RWPE1 (cell line): ENCODE measurements around the gene EXTL1.

Experiments
- CTCF ChIA-PET: fragments of 350-600 bp; sonication (Branson Sonifier 250); formaldehyde crosslinking; extraction: SDS; loops from one replicate; lab custom pipeline; 2021; lab: Yijun Ruan, JAX
- POLR2A ChIA-PET: fragments of 400-600 bp; formaldehyde crosslinking; extraction: SDS; loops from one replicate; lab custom pipeline; 2020; ENCODE audit warnings: antibody characterized with exemption; ENCODE audit not compliant: low non-redundant PET; lab: Yijun Ruan, JAX
- DNase-seq: peaks from one replicate; pipeline ENCODE4 v3.0.0; 2012; ENCODE audit warnings: low spot score
- H3K27ac ChIP-seq: fragments of 450-650 bp; 2 replicates; pipeline ENCODE4 v1.5.1; 2017
- TF ChIP-seq, protein P1 (sequence below): fragments of 450-650 bp; conservative IDR thresholded peaks from 2 replicates; pipeline ENCODE4 v1.5.1; 2017; ENCODE audit warnings: low read depth, mild to moderate bottlenecking

Gene EXTL1

GRCh38 chr1:26036756-26037281, 15.2 kb downstream of the EXTL1 start:
- POLR2A ChIA-PET: interaction anchor here (0.7 kb wide), 1 partner anchor 108 kb away, joined by 3 read pairs; no protein-coding TSS in a partner anchor
- DNase-seq: no peak
- CTCF ChIA-PET: interaction anchor here (0.6 to 1.4 kb wide), 12 partner anchors 8 to 381 kb away, joined by 3 to 16 read pairs (median 5); no protein-coding TSS in a partner anchor
- TF ChIP-seq, protein P1, sequence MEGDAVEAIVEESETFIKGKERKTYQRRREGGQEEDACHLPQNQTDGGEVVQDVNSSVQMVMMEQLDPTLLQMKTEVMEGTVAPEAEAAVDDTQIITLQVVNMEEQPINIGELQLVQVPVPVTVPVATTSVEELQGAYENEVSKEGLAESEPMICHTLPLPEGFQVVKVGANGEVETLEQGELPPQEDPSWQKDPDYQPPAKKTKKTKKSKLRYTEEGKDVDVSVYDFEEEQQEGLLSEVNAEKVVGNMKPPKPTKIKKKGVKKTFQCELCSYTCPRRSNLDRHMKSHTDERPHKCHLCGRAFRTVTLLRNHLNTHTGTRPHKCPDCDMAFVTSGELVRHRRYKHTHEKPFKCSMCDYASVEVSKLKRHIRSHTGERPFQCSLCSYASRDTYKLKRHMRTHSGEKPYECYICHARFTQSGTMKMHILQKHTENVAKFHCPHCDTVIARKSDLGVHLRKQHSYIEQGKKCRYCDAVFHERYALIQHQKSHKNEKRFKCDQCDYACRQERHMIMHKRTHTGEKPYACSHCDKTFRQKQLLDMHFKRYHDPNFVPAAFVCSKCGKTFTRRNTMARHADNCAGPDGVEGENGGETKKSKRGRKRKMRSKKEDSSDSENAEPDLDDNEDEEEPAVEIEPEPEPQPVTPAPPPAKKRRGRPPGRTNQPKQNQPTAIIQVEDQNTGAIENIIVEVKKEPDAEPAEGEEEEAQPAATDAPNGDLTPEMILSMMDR: no peak
- H3K27ac ChIP-seq: no peak overlapping the region; the same call in 1 of the 2 replicates

- no peak overlapping the region for H3K27ac ChIP-seq
- TF ChIP-seq, protein P1: no peak
- DNase-seq: no peak
- ChIA-PET CTCF (interaction anchor here (1.2 kb wide), 1 partner anchor 432 kb away, joined by 4 read pairs; no protein-coding TSS in a partner anchor), POLR2A (no interaction called here)
Measured at GRCh38 chr1:26037904-26038303, 16.3 kb downstream of the EXTL1 start.

DNA sequence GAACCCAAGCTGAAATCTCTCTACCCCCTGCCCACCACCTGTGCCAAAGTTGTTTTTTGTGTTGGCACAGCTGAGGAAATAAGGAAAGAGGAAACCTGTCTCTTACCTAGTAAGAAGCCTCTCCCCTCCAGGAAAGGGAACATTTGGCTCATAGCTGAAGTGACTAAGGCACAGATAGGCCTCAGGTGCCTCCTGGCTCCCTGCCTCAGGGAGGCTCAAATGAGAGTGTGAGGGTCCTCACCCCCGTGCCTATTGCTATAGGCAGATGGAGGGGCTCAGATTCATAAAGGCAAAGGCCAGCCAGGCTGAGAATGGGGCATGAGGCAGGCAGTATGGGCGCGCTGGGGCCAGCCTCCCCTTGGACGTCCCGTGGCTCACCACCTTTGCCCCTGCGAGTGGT, 16.9 kb downstream of the EXTL1 start:
- H3K27ac ChIP-seq: no peak overlapping the region
- no peak for DNase-seq
- TF ChIP-seq, protein P1: no peak
- ChIA-PET POLR2A (no interaction called here), CTCF (interaction anchor here (1.2 kb wide), 1 partner anchor 432 kb away, joined by 4 read pairs; no protein-coding TSS in a partner anchor)

DNA sequence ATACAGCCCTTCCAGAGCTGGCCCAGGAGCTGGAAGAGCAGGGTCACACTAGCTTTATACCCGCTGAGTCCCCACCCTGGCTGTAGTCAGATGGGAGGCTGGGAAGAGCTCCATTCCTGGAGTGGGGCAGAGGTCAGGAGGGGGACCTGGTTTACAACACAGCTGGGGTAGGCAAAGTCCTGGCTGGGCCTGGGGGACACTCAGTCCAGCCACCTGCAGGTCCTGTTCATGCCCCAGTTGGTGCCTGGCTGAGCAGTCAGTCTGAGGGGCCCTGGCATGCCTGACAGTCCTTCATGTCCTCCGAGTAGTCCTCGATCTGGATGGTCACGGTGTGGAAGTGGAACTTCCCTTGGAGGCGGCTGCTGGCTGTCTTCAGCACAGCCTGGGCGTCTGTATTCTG, 17.3 kb downstream of the EXTL1 start:
- TF ChIP-seq, protein P1: no peak
- ChIA-PET POLR2A (no interaction called here), CTCF (interaction anchor here (1.2 kb wide), 1 partner anchor 431 kb away, joined by 4 read pairs; no protein-coding TSS in a partner anchor)
- no peak overlapping the region for H3K27ac ChIP-seq
- no peak for DNase-seq

DNA sequence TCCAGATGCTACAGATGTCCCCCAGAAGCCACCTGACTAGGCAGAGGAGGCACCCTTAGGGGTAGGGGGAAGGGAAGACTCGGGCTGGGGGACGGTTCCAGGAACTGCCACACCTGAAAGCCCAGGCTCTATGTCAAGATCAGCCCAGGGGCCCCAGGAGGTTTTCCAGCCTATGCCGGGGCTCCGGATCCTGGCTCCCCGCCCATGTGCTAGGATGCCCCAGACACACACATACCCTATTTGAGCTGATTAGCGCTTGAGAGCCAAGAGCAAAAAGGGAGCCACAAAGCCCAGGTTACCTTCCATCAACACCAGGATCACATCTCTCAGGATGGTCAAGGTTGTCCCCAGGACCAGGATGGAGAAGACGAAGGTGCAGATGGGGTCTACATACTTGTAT, 19.8 kb downstream of the EXTL1 start:
- POLR2A ChIA-PET: no interaction called here
- no peak overlapping the region for H3K27ac ChIP-seq
- TF ChIP-seq, protein P1: no peak
- CTCF ChIA-PET: interaction anchor here (0.9 kb wide), 1 partner anchor 104 kb away, joined by 3 read pairs; no protein-coding TSS in a partner anchor
- DNase-seq: no peak

GRCh38 chr1:26041978-26042377, 20.4 kb downstream of the EXTL1 start:
- DNase-seq: no peak
- CTCF ChIA-PET: interaction anchor here (0.9 kb wide), 1 partner anchor 103 kb away, joined by 3 read pairs; no protein-coding TSS in a partner anchor
- H3K27ac ChIP-seq: no peak overlapping the region
- TF ChIP-seq, protein P1: no peak
- POLR2A ChIA-PET: no interaction called here
